ENCODE measurements around the gene DOP1B.

DNA sequence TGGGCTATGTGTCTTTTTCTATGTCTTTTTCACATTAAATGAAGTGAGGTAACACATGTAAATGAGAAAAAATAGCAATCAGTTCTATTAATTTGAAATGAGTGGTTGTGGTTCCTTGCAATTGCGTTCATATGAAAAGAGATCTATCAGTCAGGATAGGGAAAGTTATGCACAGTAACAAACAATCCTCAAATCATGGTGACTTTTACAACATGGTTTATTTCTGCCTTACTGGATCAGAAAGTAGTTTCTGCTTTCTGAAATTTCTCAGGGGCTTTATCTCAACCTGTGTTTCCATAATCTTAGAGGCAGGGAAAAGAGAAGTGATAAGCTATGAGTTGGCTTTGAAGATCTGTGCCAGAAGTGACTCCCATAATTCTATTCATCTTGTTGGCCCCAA, 39.0 kb downstream of the DOP1B start:
- TF ChIP-seq CTCF (IDR thresholded peaks at IDR 0.05; ENCODE audit: insufficient read depth, low read depth, low read length), result no peak
- no peak for TF ChIP-seq EZH2 (IDR thresholded peaks at IDR 0.05; ENCODE audit: insufficient read depth, low read length)

Data from astrocyte (in vitro differentiated cells and primary cell).